Measurements from ENCODE around the gene BIN1. TPM values are rescaled to one million over a fixed set of nuclear protein-coding genes. Genes with fewer than 3 reads are reported as not detected.
A peak's percentile ranks its signal among the peaks of the same experiment; 100 is the strongest.

The BIN1 gene
- total RNA-seq, 1 experiment from 2014 or later, result 58.6 TPM

GRCh38 chr2:127153691-127154158 is 46.8 kb upstream of the BIN1 start:
- Histone ChIP-seq H3K4me1 (ENCODE audit: control insufficient read depth, insufficient read depth, low read length) (no peaks in the 10 kb centered on the region), H3K4me3 (ENCODE audit: low read depth in 2 of 2, low read length in 2 of 2) (no peak overlapping the region), H3K27me3 (ENCODE audit: control insufficient read depth, insufficient read depth, low read length) (no peaks in the 10 kb centered on the region; the same call in 1 of the 2 replicates), H3K9me3 (ENCODE audit: control insufficient read depth, insufficient read depth, low read depth, low read length) (no peaks in the 10 kb centered on the region), H3K36me3 (ENCODE audit: control insufficient read depth, insufficient read depth, low read length) (no peaks in the 10 kb centered on the region), H3K27ac (ENCODE audit: low read length) (no peak overlapping the region)
- in situ Hi-C loops (cut with HindIII; ENCODE audit: low pct_unique_long_range_greater_than_20kb, low sequenced_read_pairs), result no loop called here
- ATAC-seq, result peak; percentile 82
- TF ChIP-seq POLR2AphosphoS5 (IDR thresholded peaks at IDR 0.05; ENCODE audit: low read depth, low read length), result no peak
- no peak for TF ChIP-seq SIN3A (IDR thresholded peaks at IDR 0.05; ENCODE audit: borderline replicate concordance, insufficient read depth, low read depth, low read length)
- TF ChIP-seq TCF7L2 (IDR thresholded peaks at IDR 0.05; ENCODE audit: low read depth, low read length), result no peak
- no peak for TF ChIP-seq CTCF (IDR thresholded peaks at IDR 0.05)
- no peak for TF ChIP-seq REST (IDR thresholded peaks at IDR 0.05; ENCODE audit: insufficient read depth in 1 of 2, low read depth in 2 of 2, low read length in 1 of 2)
- no peak for DNase-seq (ENCODE audit: low read depth, low spot score)
- ChIA-PET CTCF (interaction anchor here (0.8 kb wide), 1 partner anchor 133 kb away, joined by 4 read pairs; no protein-coding TSS in a partner anchor), POLR2A (no interaction called here)
- no TSS peak for BruUV-seq (replicated peaks)
- intact Hi-C loops (cut with micrococcal nuclease; ENCODE audit: unreplicated experiment), result no loop called here

- H3K4me3 ChIP-seq (ENCODE audit: low read depth in 2 of 2, low read length in 2 of 2), result no peak overlapping the region
- no peaks in the 10 kb centered on the region for H3K4me1 ChIP-seq (ENCODE audit: control insufficient read depth, insufficient read depth, low read length)
- H3K36me3 ChIP-seq (ENCODE audit: control insufficient read depth, insufficient read depth, low read length), result no peaks in the 10 kb centered on the region
- no TSS peak for BruUV-seq (replicated peaks)
- H3K27ac ChIP-seq (ENCODE audit: low read length), result no peak overlapping the region
- no peaks in the 10 kb centered on the region for H3K27me3 ChIP-seq (ENCODE audit: control insufficient read depth, insufficient read depth, low read length)
- in situ Hi-C loops (cut with HindIII; ENCODE audit: low pct_unique_long_range_greater_than_20kb, low sequenced_read_pairs) (no loop called here), intact Hi-C loops (cut with micrococcal nuclease; ENCODE audit: unreplicated experiment) (no loop called here)
- POLR2A ChIA-PET, result no interaction called here
- CTCF ChIA-PET, result no interaction called here
- DNase-seq (ENCODE audit: low read depth, low spot score) (no peak), ATAC-seq (no peak)
- no peaks in the 10 kb centered on the region for H3K9me3 ChIP-seq (ENCODE audit: control insufficient read depth, insufficient read depth, low read depth, low read length)
- TF ChIP-seq SIN3A (IDR thresholded peaks at IDR 0.05; ENCODE audit: borderline replicate concordance, insufficient read depth, low read depth, low read length) (no peak), TCF7L2 (IDR thresholded peaks at IDR 0.05; ENCODE audit: low read depth, low read length) (no peak), REST (IDR thresholded peaks at IDR 0.05; ENCODE audit: insufficient read depth in 1 of 2, low read depth in 2 of 2, low read length in 1 of 2) (no peak), POLR2AphosphoS5 (IDR thresholded peaks at IDR 0.05; ENCODE audit: low read depth, low read length) (no peak), CTCF (IDR thresholded peaks at IDR 0.05) (no peak)
Measured at GRCh38 chr2:127150996-127151395, 44.0 kb upstream of the BIN1 start.

All from Panc1 (cell line).